HepG2 (cell line): ENCODE measurements around the gene ZNF618. TPM values are rescaled to one million over a fixed set of nuclear protein-coding genes. Genes with fewer than 3 reads are reported as not detected.

ENCODE experiments used
- BCL6 ChIP-seq: IDR thresholded peaks from 2 replicates; pipeline ENCODE4 v1.6.1; 2016; ENCODE audit warnings: missing genetic modification reagents, missing compliant biosample characterization
- CHCHD3 ChIP-seq: sonication (generic); formaldehyde crosslinking; IDR thresholded peaks from 2 replicates; pipeline ENCODE4 v1.8.0; 2022; ENCODE audit warnings: mild to moderate bottlenecking, missing genetic modification reagents, moderate library complexity
- E2F2 ChIP-seq: sonication (generic); formaldehyde crosslinking; IDR thresholded peaks from 2 replicates; pipeline ENCODE4 v1.4.0; 2020; ENCODE audit warnings: missing genetic modification reagents, borderline replicate concordance
- HDAC2 ChIP-seq: sonication (generic); formaldehyde crosslinking; IDR thresholded peaks from 2 replicates; pipeline ENCODE4 v1.4.0; 2020; ENCODE audit warnings: missing genetic modification reagents
- HNRNPLL ChIP-seq: fragments of 200-400 bp; formaldehyde crosslinking; IDR thresholded peaks from 2 replicates; pipeline ENCODE4 v1.6.1; 2017; ENCODE audit warnings: mild to moderate bottlenecking, low read depth, low read length; ENCODE audit not compliant: poor library complexity, severe bottlenecking
- KMT2A ChIP-seq: sonication (generic); formaldehyde crosslinking; IDR thresholded peaks from 2 replicates; pipeline ENCODE4 v1.4.0; 2020; ENCODE audit warnings: missing genetic modification reagents
- PTBP1 ChIP-seq: fragments of 200-400 bp; formaldehyde crosslinking; IDR thresholded peaks from 2 replicates; pipeline ENCODE4 v1.6.1; 2018; ENCODE audit warnings: low read length, low read depth; ENCODE audit not compliant: poor library complexity, severe bottlenecking
- RCOR2 ChIP-seq: IDR thresholded peaks from 2 replicates; pipeline ENCODE4 v1.6.1; 2016; ENCODE audit warnings: missing biosample characterization, missing genetic modification reagents
- RFX3 ChIP-seq: IDR thresholded peaks from 2 replicates; pipeline ENCODE4 v1.6.1; 2016; ENCODE audit warnings: missing biosample characterization, missing genetic modification reagents
- SIX1 ChIP-seq: sonication (generic); formaldehyde crosslinking; IDR thresholded peaks from 2 replicates; pipeline ENCODE4 v1.4.0; 2020; ENCODE audit warnings: missing genetic modification reagents, borderline replicate concordance
- SMARCC2 ChIP-seq: fragments of 450-650 bp; IDR thresholded peaks from 2 replicates; pipeline ENCODE4 v1.6.1; 2017; ENCODE audit warnings: antibody characterized with exemption, mild to moderate bottlenecking
- ZBED4 ChIP-seq: sonication (generic); formaldehyde crosslinking; IDR thresholded peaks from 2 replicates; pipeline ENCODE4 v1.4.0; 2020; ENCODE audit warnings: missing genetic modification reagents, borderline replicate concordance
- ZBTB33 ChIP-seq: sonication (generic); formaldehyde crosslinking; IDR thresholded peaks from 2 replicates; pipeline ENCODE4 v1.4.0; 2020; ENCODE audit warnings: missing genetic modification reagents
- ZNF224 ChIP-seq: sonication (generic); formaldehyde crosslinking; IDR thresholded peaks from 2 replicates; pipeline ENCODE4 v1.5.0; 2020; ENCODE audit warnings: mild to moderate bottlenecking, missing genetic modification reagents
- ZNF3 ChIP-seq: IDR thresholded peaks from 2 replicates; pipeline ENCODE4 v1.7.0; 2017; ENCODE audit warnings: inconsistent platforms
- ZNF30 ChIP-seq: sonication (generic); formaldehyde crosslinking; IDR thresholded peaks from 2 replicates; pipeline ENCODE4 v1.5.0; 2020; ENCODE audit warnings: mild to moderate bottlenecking, missing genetic modification reagents
- ZNF569 ChIP-seq: sonication (generic); formaldehyde crosslinking; IDR thresholded peaks from 2 replicates; pipeline ENCODE4 v1.5.0; 2020; ENCODE audit warnings: mild to moderate bottlenecking, missing genetic modification reagents, moderate library complexity, borderline replicate concordance
- ZNF577 ChIP-seq: sonication (generic); formaldehyde crosslinking; IDR thresholded peaks from 2 replicates; pipeline ENCODE4 v1.4.0; 2020; ENCODE audit warnings: mild to moderate bottlenecking, low read depth, missing genetic modification reagents, borderline replicate concordance
- ZNF644 ChIP-seq: IDR thresholded peaks from 2 replicates; pipeline ENCODE4 v1.6.1; 2016; ENCODE audit warnings: low read depth
- ZNF670 ChIP-seq: sonication (generic); formaldehyde crosslinking; IDR thresholded peaks from 2 replicates; pipeline ENCODE4 v1.8.0; 2022; ENCODE audit warnings: mild to moderate bottlenecking, missing genetic modification reagents, borderline replicate concordance
- ZNF75D ChIP-seq: sonication (generic); formaldehyde crosslinking; IDR thresholded peaks from 2 replicates; pipeline ENCODE4 v1.8.1; 2023; ENCODE audit warnings: missing genetic modification reagents, mild to moderate bottlenecking, borderline replicate concordance
- ZNF766 ChIP-seq: sonication (generic); formaldehyde crosslinking; IDR thresholded peaks from 2 replicates; pipeline ENCODE4 v1.5.0; 2020; ENCODE audit warnings: missing genetic modification reagents, borderline replicate concordance
- polyA plus RNA-seq, 8 experiments: library from polyadenylated mRNA; depleted of rRNA in 3 of 8; stranded (reverse) in 7 of 8; unstranded in 1 of 8; fragments of >200 nt; fragmentation: Illumina TruSeq in 4 of 8; extraction: Trizol in 4 of 8; gene quantifications; 2 replicates each; pipeline versions ENCODE4 v1.2.1 to v1.2.3, GENCODE V29; 2011 to 2016; ENCODE audit warnings: low read depth in 4 of 8, missing spikeins in 1 of 8, mixed read lengths in 1 of 8; ENCODE audit not compliant: insufficient read depth in 1 of 8
- total RNA-seq, 5 experiments: library from RNA; depleted of rRNA; stranded (reverse); fragments of >200 nt; fragmentation: Illumina TruSeq; extraction: Trizol; gene quantifications; 2 replicates each; pipeline ENCODE4 v1.2.3, GENCODE V29; 2016; ENCODE audit warnings: low read depth in 1 of 5

ZNF618 gene
- total and polyA plus RNA-seq, 2 of the 13 experiments (the other 11 are each of a cell fraction or from before 2014, with no cell fraction given) = 0.07 TPM

GRCh38 chr9:114061830-114062474, 185.8 kb downstream of the ZNF618 start (continued):
- TF ChIP-seq E2F2 (CRISPR knock-in tag) (no peak), ZNF75D (CRISPR knock-in tag) (no peak), CHCHD3 (CRISPR knock-in tag) (no peak), ZNF30 (CRISPR knock-in tag) (no peak), ZNF3 (CRISPR knock-in tag) (no peak), PTBP1 (no peak), SMARCC2 (no peak), ZBED4 (CRISPR knock-in tag) (no peak; the same call in 1 of the 2 replicates), ZNF644 (no peak), ZNF670 (no peak), HNRNPLL (no peak), RCOR2 (CRISPR knock-in tag) (peak; percentile 95), ZNF577 (CRISPR knock-in tag) (no peak), HDAC2 (CRISPR knock-in tag) (peak; percentile 73), ZBTB33 (no peak), KMT2A (CRISPR knock-in tag) (no peak), ZNF569 (CRISPR knock-in tag) (no peak), ZNF224 (CRISPR knock-in tag) (no peak), SIX1 (CRISPR knock-in tag) (no peak), RFX3 (CRISPR knock-in tag) (no peak), BCL6 (CRISPR knock-in tag) (peak; percentile 80), ZNF766 (no peak)
